Activated CD4-positive, alpha-beta T cell treated with anti-CD3 and anti-CD28 coated beads, Interleukin-2, amount 50 U/mL, for 16 hours (primary cell): ENCODE results near the gene BABAM2.

Source experiments
- DNase-seq: peaks from one replicate; pipeline ENCODE4 v3.0.0-alpha.2; 2020

The BABAM2 gene

GRCh38 chr2:28169492-28169891, 279.0 kb downstream of the BABAM2 start:
- DNase-seq = no peak

GRCh38 chr2:28172114-28172898, 281.8 kb downstream of the BABAM2 start:
- DNase-seq = no peak

GRCh38 chr2:28173377-28173776, 282.8 kb downstream of the BABAM2 start:
- DNase-seq = no peak

- no peak for DNase-seq
Observed at GRCh38 chr2:28174211-28174610, 283.7 kb downstream of the BABAM2 start.

GRCh38 chr2:28175028-28175427, 284.5 kb downstream of the BABAM2 start:
- DNase-seq = no peak

- DNase-seq = no peak
Observed at GRCh38 chr2:28178946-28179345, 288.4 kb downstream of the BABAM2 start.

- DNase-seq = no peak
Observed at GRCh38 chr2:28181801-28182200, 291.3 kb downstream of the BABAM2 start.

GRCh38 chr2:28182348-28182747, 291.8 kb downstream of the BABAM2 start:
- no peak for DNase-seq

- no peak for DNase-seq
Observed at GRCh38 chr2:28185153-28185552, 294.6 kb downstream of the BABAM2 start.

- DNase-seq = no peak
Observed at GRCh38 chr2:28185891-28186290, 295.4 kb downstream of the BABAM2 start.

- DNase-seq = no peak
Observed at GRCh38 chr2:28187186-28187585, 296.7 kb downstream of the BABAM2 start.

- DNase-seq = no peak
Observed at GRCh38 chr2:28188436-28188835, 297.9 kb downstream of the BABAM2 start.

- no peak for DNase-seq
Observed at GRCh38 chr2:28193630-28194403, 303.3 kb downstream of the BABAM2 start.

GRCh38 chr2:28199995-28200679, 309.6 kb downstream of the BABAM2 start:
- no peak for DNase-seq

GRCh38 chr2:28201671-28202180, 311.2 kb downstream of the BABAM2 start:
- no peak for DNase-seq

- no peak for DNase-seq
Observed at GRCh38 chr2:28202719-28203118, 312.2 kb downstream of the BABAM2 start.

GRCh38 chr2:28206762-28207161, 316.2 kb downstream of the BABAM2 start:
- DNase-seq = no peak

- DNase-seq = no peak
Observed at GRCh38 chr2:28209261-28209691, 318.7 kb downstream of the BABAM2 start.

GRCh38 chr2:28209864-28210263, 319.3 kb downstream of the BABAM2 start:
- no peak for DNase-seq

GRCh38 chr2:28210535-28210934, 320.0 kb downstream of the BABAM2 start:
- no peak for DNase-seq

GRCh38 chr2:28216331-28216730, 325.8 kb downstream of the BABAM2 start:
- DNase-seq = no peak

GRCh38 chr2:28217042-28217740, 326.7 kb downstream of the BABAM2 start:
- DNase-seq = no peak

GRCh38 chr2:28219138-28219537, 328.6 kb downstream of the BABAM2 start:
- DNase-seq = no peak
